GM21367 (cell line): ENCODE data around the gene TP73.

Experiments used
- ATAC-seq: cut with Tn5 transposase; IDR thresholded peaks from one replicate; pipeline ENCODE4 v1.9.1; 2021; ENCODE audit not compliant: unreplicated experiment

TP73 gene

DNA sequence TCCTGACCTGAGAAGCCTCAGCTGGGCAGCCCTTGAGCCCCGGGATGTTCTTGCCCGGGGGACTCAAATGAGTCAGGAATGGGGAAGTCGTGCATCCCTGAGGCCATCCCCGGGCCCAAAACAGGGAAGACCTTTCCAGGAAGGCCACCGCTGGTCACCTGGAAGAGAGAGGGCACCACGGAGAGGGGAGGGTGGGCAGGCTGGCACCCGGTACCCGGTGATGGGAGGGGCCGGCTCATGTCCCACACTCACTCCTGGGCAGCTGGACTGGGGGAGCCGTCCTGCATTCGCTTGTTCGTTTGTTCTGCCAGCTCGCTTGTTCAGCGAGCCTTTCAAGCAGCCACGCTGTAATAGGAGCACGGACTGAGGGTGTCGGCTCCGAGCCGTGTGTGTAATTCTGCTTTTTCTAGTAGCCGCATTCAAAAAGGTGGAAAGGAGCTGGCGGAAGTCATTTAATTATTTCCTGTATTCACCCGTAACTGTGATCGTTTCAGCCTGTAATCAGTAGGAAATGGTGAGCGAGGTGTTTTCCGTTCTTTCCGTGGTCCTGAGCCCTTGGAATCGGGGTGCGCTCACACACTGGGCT lies 51.6 kb downstream of the TP73 start:
- no peak for ATAC-seq

- ATAC-seq = no peak
Observed at GRCh38 chr1:3705341-3705950, 53.1 kb downstream of the TP73 start.

GRCh38 chr1:3706651-3707297 lies 54.5 kb downstream of the TP73 start:
- no peak for ATAC-seq

- no peak for ATAC-seq
Observed at GRCh38 chr1:3707298-3707938, 55.1 kb downstream of the TP73 start.

- ATAC-seq = no peak
Observed at GRCh38 chr1:3707939-3708328, 55.6 kb downstream of the TP73 start.

DNA sequence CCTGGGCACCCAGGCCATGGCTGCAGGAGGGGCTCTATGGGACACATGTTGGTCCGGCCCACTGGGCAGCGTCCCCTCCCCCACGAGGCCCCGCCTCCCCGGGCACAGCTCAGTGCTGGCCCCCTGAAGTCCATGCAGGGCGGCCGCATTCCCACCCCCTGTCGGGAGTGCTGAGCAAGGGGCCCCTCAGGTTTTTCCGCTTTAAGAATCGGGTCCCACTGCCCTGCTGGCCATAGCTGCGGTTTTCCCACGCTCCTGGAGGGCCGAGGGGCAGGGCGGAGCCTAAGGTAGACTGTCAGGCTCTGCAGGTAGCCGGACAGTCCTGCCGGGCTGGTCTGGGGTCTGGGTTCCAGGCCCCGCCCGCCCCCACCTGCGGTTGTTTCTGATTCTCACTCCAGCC lies 56.5 kb downstream of the TP73 start:
- ATAC-seq = no peak

DNA sequence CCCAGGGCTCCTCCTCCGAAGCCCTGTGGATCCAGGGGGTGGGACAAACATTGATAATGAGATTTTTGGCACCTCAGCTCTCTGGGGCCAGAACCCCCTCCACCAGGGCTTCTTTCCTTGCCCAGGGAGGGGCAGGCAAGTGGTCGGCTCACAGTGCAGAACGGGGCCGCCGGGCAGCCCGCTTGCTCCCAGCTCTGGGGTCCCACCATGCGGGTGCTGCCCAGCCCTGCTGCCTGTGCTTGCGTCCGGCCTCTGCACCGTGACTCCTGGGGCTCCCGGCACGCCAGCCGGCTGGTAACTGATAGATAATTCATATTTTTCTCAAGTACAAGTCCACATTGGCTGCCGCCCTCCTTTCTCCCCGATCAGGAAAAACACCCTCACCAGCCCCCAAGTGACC lies 57.9 kb downstream of the TP73 start:
- ATAC-seq = no peak

DNA sequence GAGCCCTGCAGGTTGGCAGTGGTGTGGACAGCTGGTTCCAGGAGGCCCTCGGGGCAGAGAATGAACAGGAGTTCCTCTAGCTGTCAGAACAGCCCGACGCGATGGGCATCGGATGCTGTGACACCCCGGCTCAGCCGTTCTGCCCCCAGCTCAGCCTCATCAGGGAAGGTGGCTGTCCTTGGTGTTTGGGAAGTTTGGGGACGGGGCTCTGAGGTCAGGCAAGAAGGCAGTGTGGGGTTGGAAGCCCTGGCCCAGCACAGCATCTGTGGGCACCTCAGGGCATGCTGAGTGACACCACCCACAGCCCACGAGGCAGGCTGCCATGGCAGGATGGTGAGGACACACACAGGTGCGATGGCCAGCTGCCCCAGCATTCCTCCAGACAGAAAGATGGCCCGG lies 59.1 kb downstream of the TP73 start:
- no peak for ATAC-seq

- no peak for ATAC-seq
Observed at GRCh38 chr1:3711780-3712451, 59.6 kb downstream of the TP73 start.

DNA sequence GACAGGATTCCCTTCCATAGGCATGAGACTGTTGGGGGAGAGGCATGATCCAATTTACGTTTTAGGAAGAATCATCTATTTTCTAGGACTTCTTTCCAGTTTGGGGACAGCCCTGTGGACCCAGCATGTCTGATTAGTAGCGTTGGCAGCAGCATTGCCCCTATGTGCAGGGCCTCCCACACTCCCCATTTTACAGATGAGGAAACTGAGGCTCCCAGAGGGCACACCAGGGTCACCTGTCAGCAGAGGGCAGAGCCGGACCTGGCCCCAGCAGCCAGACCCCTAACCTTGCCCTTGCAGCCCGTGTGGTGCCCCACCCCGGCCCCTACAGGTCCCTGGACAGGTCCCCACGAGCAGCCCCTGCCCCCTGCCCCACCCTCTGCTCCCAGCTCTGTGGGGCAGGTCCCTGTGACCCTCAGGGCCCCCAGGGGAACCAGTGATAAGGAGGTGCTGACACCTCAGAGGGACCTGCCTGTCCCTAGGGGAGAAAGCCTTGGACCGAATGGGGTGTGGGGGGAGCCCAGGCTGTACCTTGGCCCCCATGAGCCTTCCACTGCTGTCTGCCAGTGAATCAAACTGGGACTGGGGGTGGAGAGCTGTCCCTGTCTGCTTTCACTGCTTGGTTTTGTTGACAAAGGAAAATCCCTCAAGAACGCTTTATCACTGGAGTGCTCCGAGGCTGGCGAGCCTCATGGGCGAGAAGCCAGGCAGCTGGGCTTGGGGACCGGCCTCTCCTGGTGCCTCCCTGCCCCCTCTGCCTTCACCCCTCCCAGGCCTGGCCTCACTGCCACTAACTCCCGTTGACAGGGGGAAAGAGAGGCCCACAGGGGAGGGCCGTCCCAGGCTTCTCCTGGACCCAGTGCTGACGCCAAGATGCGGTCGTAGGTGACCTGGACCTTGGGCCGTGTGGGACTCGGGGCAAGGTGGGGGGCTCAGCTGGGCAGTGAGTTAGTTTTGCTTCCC lies 60.5 kb downstream of the TP73 start:
- ATAC-seq = no peak

DNA sequence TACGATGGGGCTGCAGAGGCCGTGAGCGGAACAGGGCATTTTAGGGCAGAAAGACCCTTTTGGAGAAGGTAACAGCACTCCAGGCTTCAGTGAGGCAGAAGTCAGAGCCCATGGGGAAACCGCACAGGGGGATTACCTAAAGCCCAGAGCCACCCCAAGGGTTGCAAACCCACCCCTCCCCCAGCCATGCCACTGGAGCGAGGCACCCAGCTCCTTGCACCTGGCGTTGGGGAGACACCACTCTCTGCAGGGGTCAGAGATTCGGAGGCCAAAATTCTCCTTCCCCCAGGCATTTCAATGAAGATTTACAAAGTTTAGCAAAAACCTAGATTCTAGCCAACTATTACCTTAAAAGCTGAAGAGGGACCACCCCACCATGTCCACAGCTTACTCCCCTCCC lies 61.5 kb downstream of the TP73 start:
- no peak for ATAC-seq

DNA sequence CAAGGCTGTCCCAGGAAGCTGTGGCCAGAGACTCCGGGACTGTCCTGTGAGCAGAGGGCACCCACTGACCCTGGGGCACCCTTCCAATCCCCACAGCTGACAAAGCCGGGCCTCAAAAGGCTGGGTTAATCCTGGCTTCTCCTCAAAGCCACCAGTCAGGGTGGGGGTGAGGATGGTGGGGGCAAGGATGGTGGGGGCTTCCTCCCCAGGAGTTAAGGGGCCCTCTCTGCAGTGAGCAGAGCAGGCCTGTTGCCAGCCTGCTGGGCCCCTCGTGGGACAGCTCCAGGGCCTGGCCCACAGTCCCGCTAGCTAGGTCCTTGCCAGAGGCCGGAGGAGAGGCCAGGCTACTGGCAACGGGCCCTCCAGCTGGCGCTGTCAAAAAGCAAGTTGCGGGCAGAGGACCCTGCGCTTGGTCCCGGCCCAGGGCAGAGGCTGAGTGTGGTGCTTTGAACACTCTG lies 62.0 kb downstream of the TP73 start:
- no peak for ATAC-seq

GRCh38 chr1:3714814-3715213 lies 62.5 kb downstream of the TP73 start:
- no peak for ATAC-seq

DNA sequence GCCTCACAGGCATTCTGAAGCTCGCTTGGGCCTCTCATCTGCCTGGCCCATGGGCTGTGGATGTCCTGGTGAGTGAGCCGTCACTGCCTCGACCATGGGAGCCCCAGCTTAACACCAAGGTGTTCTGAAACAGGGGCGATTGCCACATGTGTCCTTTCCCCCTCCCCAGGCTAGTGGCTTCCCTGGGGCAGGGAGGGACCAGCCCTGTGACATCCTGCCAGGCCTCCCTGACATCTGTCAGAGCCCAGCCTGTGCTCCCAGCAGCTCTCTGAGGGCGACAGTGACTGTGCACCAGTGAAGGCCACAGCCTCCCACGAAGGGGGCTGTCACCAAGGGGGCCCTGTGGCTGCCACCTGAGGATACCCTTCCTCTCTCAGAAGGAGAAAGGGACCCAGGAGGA lies 64.0 kb downstream of the TP73 start:
- ATAC-seq = no peak

DNA sequence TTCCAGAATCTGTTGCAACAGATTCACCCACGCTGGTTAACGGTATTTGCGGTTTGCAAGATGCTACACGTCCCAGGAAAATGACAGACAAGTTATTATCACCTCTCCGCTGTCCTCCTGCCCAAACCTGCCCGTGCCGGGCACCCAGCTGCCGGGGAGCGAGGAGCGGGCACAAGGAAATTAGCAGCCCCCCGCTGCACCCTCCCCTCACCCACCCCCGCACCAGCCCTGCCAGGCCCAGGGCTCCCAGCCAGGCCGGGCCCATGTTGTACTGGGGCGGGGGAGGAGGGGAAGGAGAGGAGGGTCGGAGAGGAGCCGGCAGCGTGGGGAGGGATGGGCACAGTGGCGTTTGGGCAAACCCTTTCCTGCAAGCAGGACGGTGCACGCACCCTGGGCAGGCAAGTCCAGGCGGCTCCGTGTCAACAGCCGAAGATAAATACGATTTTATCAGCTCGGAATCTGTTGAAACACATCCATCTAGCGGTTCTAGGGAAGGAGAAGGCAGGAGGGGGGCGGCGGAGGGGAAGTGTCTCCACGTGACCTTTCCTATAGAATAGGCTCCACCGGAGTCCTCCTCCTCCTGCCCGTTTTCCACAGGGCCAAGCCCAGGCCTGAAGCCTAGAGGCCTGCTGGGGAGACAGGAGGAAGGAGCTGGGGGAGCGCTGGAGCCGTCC lies 64.9 kb downstream of the TP73 start:
- ATAC-seq = no peak

DNA sequence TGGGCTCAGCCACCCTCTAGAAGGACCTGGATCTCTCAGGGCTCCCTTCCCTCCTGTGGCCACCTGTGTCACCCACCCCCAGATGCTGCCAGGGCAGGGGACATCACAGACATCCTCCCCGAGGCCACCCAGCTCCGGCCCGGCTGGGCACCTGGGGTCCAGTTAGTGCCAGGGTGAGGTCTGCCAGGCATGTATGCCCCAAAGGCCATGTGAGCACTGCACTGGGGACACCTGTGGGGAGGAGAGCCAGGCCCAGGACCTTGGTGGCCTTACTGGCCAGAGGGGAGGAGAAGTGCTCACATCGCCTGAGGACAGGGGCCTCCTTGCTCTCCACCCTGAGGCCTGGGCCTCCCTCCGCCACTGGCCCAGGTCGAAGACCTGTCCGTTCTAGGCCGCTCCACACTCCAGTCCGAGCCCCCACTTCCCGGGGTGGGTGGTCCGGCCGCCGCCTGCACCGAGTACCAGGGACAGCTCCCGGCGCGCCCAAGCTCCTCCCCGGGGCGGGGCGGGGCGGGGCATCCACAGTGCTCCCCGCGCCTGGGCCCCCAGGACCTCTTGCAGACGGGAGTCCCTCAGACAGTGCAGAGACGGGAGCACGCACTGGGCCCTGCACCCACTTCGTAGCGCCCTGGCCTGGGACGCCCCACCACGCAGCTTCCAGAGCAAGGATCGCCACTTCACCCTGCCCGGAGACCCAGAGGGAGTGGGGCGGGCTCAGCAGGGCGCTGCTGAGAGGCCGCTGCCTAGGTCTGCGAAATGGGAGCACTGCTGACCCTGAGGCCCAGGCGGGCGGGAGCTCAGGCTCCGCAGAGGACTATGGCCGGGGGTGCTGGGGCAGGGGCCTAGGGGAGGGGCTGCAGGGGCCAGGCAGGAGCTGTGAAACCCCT lies 65.6 kb downstream of the TP73 start:
- no peak for ATAC-seq

GRCh38 chr1:3718764-3719163 lies 66.4 kb downstream of the TP73 start:
- no peak for ATAC-seq

DNA sequence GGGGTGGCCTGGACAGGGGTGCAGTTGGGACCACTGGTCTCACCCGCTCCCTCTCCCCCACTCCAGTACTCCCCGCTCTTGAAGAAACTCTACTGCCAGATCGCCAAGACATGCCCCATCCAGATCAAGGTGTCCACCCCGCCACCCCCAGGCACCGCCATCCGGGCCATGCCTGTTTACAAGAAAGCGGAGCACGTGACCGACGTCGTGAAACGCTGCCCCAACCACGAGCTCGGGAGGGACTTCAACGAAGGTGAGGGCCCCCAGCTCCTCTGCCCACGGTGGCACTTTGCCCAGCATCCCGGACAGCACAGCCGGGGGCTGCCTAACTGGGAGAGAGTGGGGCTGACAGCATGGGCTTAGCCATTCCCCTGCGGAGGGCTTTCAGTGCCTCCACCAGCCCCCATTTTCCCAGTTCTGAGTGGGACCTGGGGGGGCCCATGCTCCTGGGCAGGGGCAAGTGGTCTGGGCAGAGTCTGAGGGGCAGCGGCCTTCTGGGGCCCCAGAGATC lies 69.7 kb downstream of the TP73 start:
- no peak for ATAC-seq

DNA sequence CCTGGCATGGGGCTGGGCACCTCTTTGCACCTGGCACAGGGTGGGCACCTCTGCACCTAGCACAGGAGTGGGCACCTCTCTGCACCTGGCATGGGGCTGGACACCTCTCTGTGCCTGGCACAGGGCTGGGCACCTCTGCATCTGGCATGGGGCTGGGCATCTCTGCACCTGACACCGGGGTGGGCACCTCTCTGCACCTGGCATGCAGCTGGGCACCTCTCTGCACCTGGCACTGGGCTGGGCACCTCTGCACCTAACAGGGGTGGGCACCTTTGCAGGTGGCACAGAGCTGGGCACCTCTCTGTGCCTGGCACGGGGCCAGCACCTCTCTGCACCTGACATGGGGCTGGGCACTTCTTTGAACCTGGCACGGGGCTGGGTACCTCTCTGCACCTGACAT lies 70.5 kb downstream of the TP73 start:
- no peak for ATAC-seq
